Astrocyte (in vitro differentiated cells and primary cell): ENCODE data around the gene NUP214. TPM values are rescaled to one million over a fixed set of nuclear protein-coding genes. Genes with fewer than 3 reads are reported as not detected.

Source experiments
- DNase-seq: peaks from one replicate; pipeline ENCODE4 v3.0.0-alpha.2; 2010; ENCODE audit warnings: low read depth
- FAIRE-seq: peaks from 2 replicates; lab custom pipeline; 2011; peaks lifted over from hg19 to GRCh38; lab: Jason Lieb, UNC
- H2AFZ ChIP-seq: 2 replicates; pipeline ENCODE4 v1.6.0; 2012; ENCODE audit warnings: low read depth, low read length, inconsistent platforms
- H3K27ac ChIP-seq: 2 replicates; pipeline ENCODE4 v1.5.1; 2011; ENCODE audit warnings: low read depth, low read length, inconsistent platforms
- H3K27me3 ChIP-seq: 2 replicates; pipeline ENCODE4 v1.6.0; 2011; ENCODE audit warnings: low read length, inconsistent platforms; ENCODE audit not compliant: insufficient read depth
- H3K36me3 ChIP-seq: 2 replicates; pipeline ENCODE4 v1.5.1; 2011; ENCODE audit warnings: low read length, inconsistent platforms; ENCODE audit not compliant: insufficient read depth
- H3K4me1 ChIP-seq: 2 replicates; pipeline ENCODE4 v1.5.1; 2011; ENCODE audit warnings: low read length, inconsistent platforms; ENCODE audit not compliant: insufficient read depth
- H3K4me2 ChIP-seq: 2 replicates; pipeline ENCODE4 v1.6.0; 2012; ENCODE audit warnings: low read length, inconsistent platforms
- H3K4me3 ChIP-seq: 2 replicates; pipeline ENCODE4 v1.5.1; 2011; ENCODE audit warnings: low read depth, mild to moderate bottlenecking, low read length, inconsistent platforms; ENCODE audit not compliant: insufficient read depth
- H3K79me2 ChIP-seq: 2 replicates; pipeline ENCODE4 v1.6.0; 2012; ENCODE audit warnings: mild to moderate bottlenecking, low read length, inconsistent platforms; ENCODE audit not compliant: insufficient read depth
- H3K9ac ChIP-seq: 2 replicates; pipeline ENCODE4 v1.6.0; 2012; ENCODE audit warnings: mild to moderate bottlenecking, low read length, inconsistent platforms
- H3K9me3 ChIP-seq: 2 replicates; pipeline ENCODE4 v1.5.1; 2012; ENCODE audit warnings: low read depth, mild to moderate bottlenecking, low read length, inconsistent platforms; ENCODE audit not compliant: insufficient read depth
- H4K20me1 ChIP-seq: 2 replicates; pipeline ENCODE4 v1.6.0; 2012; ENCODE audit warnings: low read length, inconsistent platforms; ENCODE audit not compliant: insufficient read depth
- H3K27ac Mint-ChIP-seq: one replicate; pipeline ENCODE4 v1.8.0; 2021; ENCODE audit warnings: mild to moderate bottlenecking, mixed read lengths; ENCODE audit not compliant: unreplicated experiment
- H3K27me3 Mint-ChIP-seq: one replicate; pipeline ENCODE4 v1.8.0; 2021; ENCODE audit warnings: low read depth, mixed read lengths; ENCODE audit not compliant: unreplicated experiment
- H3K36me3 Mint-ChIP-seq: one replicate; pipeline ENCODE4 v1.8.0; 2021; ENCODE audit warnings: low read depth, mixed read lengths; ENCODE audit not compliant: unreplicated experiment
- H3K4me1 Mint-ChIP-seq: one replicate; pipeline ENCODE4 v1.8.0; 2021; ENCODE audit warnings: low read depth, mixed read lengths; ENCODE audit not compliant: unreplicated experiment
- H3K4me3 Mint-ChIP-seq: one replicate; pipeline ENCODE4 v1.8.0; 2021; ENCODE audit warnings: mild to moderate bottlenecking, moderate library complexity, mixed read lengths; ENCODE audit not compliant: unreplicated experiment
- H3K9me3 Mint-ChIP-seq: one replicate; pipeline ENCODE4 v1.8.0; 2021; ENCODE audit warnings: mild to moderate bottlenecking, mixed read lengths; ENCODE audit not compliant: unreplicated experiment
- EZH2 ChIP-seq: IDR thresholded peaks from 2 replicates; pipeline ENCODE4 v1.6.1; 2012; ENCODE audit warnings: mild to moderate bottlenecking, low read length, inconsistent platforms; ENCODE audit not compliant: insufficient read depth
- total RNA-seq: library from RNA; stranded (reverse); gene quantifications from 2 replicates; pipeline ENCODE4 v1.2.1, GENCODE V29; 2021
- TF ChIP-seq, protein P1 (sequence below): IDR thresholded peaks from 2 replicates; pipeline ENCODE4 v1.5.1; 2011; ENCODE audit warnings: low read depth, mild to moderate bottlenecking, inconsistent platforms, low read length, moderate library complexity; ENCODE audit not compliant: insufficient read depth

NUP214 gene
- total RNA-seq, 1 donor from 2014 or later: 30.5 TPM

DNA sequence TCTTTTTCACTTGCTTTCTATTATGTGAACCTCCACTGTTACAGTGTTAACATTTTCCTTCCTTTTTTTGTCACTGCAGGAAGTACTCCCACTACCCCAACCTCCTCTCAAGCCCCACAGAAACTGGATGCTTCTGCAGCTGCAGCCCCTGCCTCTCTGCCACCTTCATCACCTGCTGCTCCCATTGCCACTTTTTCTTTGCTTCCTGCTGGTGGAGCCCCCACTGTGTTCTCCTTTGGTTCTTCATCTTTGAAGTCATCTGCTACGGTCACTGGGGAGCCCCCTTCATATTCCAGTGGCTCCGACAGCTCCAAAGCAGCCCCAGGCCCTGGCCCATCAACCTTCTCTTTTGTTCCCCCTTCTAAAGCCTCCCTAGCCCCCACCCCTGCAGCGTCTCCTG is 18.8 kb downstream of the NUP214 start:
- H3K4me3 Mint-ChIP-seq: no peak overlapping the region
- H3K27me3 Mint-ChIP-seq: no peaks in the 10 kb centered on the region
- Histone ChIP-seq H3K9ac (no peak overlapping the region), H3K4me2 (no peak overlapping the region), H3K27me3 (no peaks in the 10 kb centered on the region), H2AFZ (no peak overlapping the region), H3K4me3 (no peak overlapping the region), H3K79me2 (no peaks in the 10 kb centered on the region), H4K20me1 (no peaks in the 10 kb centered on the region), H3K27ac (no peak overlapping the region), H3K36me3 (peaks cover 79% of the 10 kb centered on the region), H3K9me3 (no peaks in the 10 kb centered on the region), H3K4me1 (no peaks in the 10 kb centered on the region)
- no peak for DNase-seq
- no peaks in the 10 kb centered on the region for H3K9me3 Mint-ChIP-seq
- FAIRE-seq: no peak
- H3K4me1 Mint-ChIP-seq: no peaks in the 10 kb centered on the region
- H3K27ac Mint-ChIP-seq: no peak overlapping the region
- TF ChIP-seq, protein P1, sequence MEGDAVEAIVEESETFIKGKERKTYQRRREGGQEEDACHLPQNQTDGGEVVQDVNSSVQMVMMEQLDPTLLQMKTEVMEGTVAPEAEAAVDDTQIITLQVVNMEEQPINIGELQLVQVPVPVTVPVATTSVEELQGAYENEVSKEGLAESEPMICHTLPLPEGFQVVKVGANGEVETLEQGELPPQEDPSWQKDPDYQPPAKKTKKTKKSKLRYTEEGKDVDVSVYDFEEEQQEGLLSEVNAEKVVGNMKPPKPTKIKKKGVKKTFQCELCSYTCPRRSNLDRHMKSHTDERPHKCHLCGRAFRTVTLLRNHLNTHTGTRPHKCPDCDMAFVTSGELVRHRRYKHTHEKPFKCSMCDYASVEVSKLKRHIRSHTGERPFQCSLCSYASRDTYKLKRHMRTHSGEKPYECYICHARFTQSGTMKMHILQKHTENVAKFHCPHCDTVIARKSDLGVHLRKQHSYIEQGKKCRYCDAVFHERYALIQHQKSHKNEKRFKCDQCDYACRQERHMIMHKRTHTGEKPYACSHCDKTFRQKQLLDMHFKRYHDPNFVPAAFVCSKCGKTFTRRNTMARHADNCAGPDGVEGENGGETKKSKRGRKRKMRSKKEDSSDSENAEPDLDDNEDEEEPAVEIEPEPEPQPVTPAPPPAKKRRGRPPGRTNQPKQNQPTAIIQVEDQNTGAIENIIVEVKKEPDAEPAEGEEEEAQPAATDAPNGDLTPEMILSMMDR: no peak
- no peak for TF ChIP-seq EZH2
- peaks cover 13% of the 10 kb centered on the region for H3K36me3 Mint-ChIP-seq

DNA sequence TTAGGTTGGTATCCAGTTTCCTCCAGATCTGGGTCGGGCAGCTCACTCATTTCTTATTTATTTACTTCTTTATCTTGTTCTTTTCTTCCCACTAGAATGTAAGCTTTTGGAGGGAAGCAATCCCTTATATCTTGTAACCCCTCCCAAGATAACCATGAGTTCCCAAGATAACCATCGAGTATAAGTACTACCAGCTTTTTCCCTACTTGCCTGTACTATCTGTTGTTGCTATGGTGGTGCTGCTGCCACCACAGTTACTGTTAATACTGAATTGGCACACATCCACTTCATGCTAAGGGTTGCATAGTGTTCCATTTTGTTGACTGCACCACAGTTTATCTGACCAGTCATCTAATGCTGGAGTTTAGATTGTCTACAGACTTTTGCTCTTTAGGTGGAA is 19.9 kb downstream of the NUP214 start:
- Histone ChIP-seq H3K79me2 (no peaks in the 10 kb centered on the region), H3K9ac (no peak overlapping the region), H3K4me3 (no peak overlapping the region), H2AFZ (no peak overlapping the region), H3K4me2 (no peak overlapping the region), H3K27me3 (no peaks in the 10 kb centered on the region), H3K27ac (no peak overlapping the region), H3K9me3 (no peaks in the 10 kb centered on the region), H3K4me1 (no peaks in the 10 kb centered on the region), H4K20me1 (no peaks in the 10 kb centered on the region), H3K36me3 (peaks cover 77% of the 10 kb centered on the region)
- Mint-ChIP-seq H3K9me3 (no peaks in the 10 kb centered on the region), H3K4me3 (no peak overlapping the region), H3K36me3 (peaks cover 13% of the 10 kb centered on the region), H3K4me1 (no peaks in the 10 kb centered on the region), H3K27me3 (no peaks in the 10 kb centered on the region), H3K27ac (no peak overlapping the region)
- TF ChIP-seq EZH2: no peak
- TF ChIP-seq, protein P1: no peak
- no peak for DNase-seq
- no peak for FAIRE-seq

DNA sequence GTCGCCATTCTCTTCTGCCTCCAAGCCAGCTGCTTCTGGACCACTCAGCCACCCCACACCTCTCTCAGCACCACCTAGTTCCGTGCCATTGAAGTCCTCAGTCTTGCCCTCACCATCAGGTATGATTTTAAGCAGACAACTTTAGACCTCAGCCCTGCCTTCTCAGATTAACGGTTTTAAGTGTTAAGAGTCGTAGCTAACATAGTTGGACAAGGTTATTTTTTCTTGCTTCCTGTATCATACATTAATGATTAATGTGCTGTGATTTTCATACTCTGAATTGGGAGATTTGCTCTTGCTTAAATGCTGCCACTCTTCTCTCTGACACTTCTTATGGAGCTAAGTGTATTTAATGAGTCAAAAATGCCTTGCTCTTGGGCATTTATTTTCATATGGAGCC is 20.8 kb downstream of the NUP214 start:
- Histone ChIP-seq H3K9me3 (no peaks in the 10 kb centered on the region), H3K4me3 (no peak overlapping the region), H2AFZ (no peak overlapping the region), H3K36me3 (peaks cover 76% of the 10 kb centered on the region), H3K4me2 (no peak overlapping the region), H3K4me1 (no peaks in the 10 kb centered on the region), H3K27me3 (no peaks in the 10 kb centered on the region), H3K9ac (no peak overlapping the region), H4K20me1 (no peaks in the 10 kb centered on the region), H3K27ac (no peak overlapping the region), H3K79me2 (no peaks in the 10 kb centered on the region)
- no peaks in the 10 kb centered on the region for H3K9me3 Mint-ChIP-seq
- no peaks in the 10 kb centered on the region for H3K27me3 Mint-ChIP-seq
- FAIRE-seq: no peak
- H3K4me3 Mint-ChIP-seq: no peak overlapping the region
- H3K27ac Mint-ChIP-seq: no peak overlapping the region
- no peaks in the 10 kb centered on the region for H3K4me1 Mint-ChIP-seq
- TF ChIP-seq, protein P1: no peak
- no peak for TF ChIP-seq EZH2
- DNase-seq: no peak
- peaks cover 13% of the 10 kb centered on the region for H3K36me3 Mint-ChIP-seq
